GM12878 (cell line): ENCODE results near the gene RMDN3. TPM values are rescaled to one million over a fixed set of nuclear protein-coding genes. Genes with fewer than 3 reads are reported as not detected.

Experiments used
- ATAC-seq: fragments of 200-7000 bp; cut with Tn5 transposase; 3 replicates; pipeline ENCODE4 v1.9.1; 2020; ENCODE audit warnings: mild to moderate bottlenecking, moderate library complexity
- BruUV-seq: library from RNA; stranded (reverse); fragments of 400-500 nt; replicated peaks from 2 replicates; lab custom pipeline; 2021; lab: Mats Ljungman, UMichigan
- CTCF ChIA-PET: fragments of 300-600 bp; sonication (Branson Sonifier 250); formaldehyde crosslinking; extraction: SDS; loops from one replicate; lab custom pipeline; 2021; ENCODE audit warnings: inconsistent platforms; lab: Yijun Ruan, JAX
- POLR2A ChIA-PET: fragments of 350-600 bp; formaldehyde crosslinking; extraction: SDS; loops from one replicate; lab custom pipeline; 2021; ENCODE audit warnings: inconsistent platforms; lab: Charles Lee
- RAD21 ChIA-PET: fragments of 300-600 bp; sonication (Branson Sonifier 250); formaldehyde crosslinking; loops from one replicate; lab custom pipeline; 2023; ENCODE audit warnings: antibody characterized with exemption; ENCODE audit not compliant: unreplicated experiment; lab: Charles Lee
- SMC1A ChIA-PET: fragments of 300-600 bp; sonication (Branson Sonifier 250); formaldehyde crosslinking; loops from one replicate; lab custom pipeline; 2023; ENCODE audit not compliant: unreplicated experiment, uncharacterized antibody; lab: Charles Lee
- DNase-seq: peaks from one replicate; pipeline ENCODE4 v3.0.0-alpha.2; 2011; ENCODE audit warnings: low read depth, low spot score
- FAIRE-seq: peaks from 3 replicates; lab custom pipeline; 2011; peaks lifted over from hg19 to GRCh38; lab: Jason Lieb, UNC
- H2AFZ ChIP-seq: 2 replicates; pipeline ENCODE4 v1.6.0; 2011; ENCODE audit warnings: low read depth, low read length, control low read depth; ENCODE audit not compliant: control insufficient read depth
- H3K27ac ChIP-seq: 2 replicates; pipeline ENCODE4 v1.5.1; 2011; ENCODE audit warnings: control low read depth; ENCODE audit not compliant: control insufficient read depth, insufficient read depth
- H3K27me3 ChIP-seq, 2 experiments: replicated peaks in 1 of 2; 2 replicates each; pipeline versions ENCODE4 v1.6.0 to v1.6.1; 2011; ENCODE audit warnings: low read length in 1 of 2; ENCODE audit not compliant: control insufficient read depth in 2 of 2, insufficient read depth in 2 of 2
- H3K36me3 ChIP-seq, 2 experiments: 2 replicates each; pipeline ENCODE4 v1.5.1; 2011; ENCODE audit warnings: low read length in 1 of 2; ENCODE audit not compliant: control insufficient read depth in 2 of 2, insufficient read depth in 2 of 2
- H3K4me1 ChIP-seq: 2 replicates; pipeline ENCODE4 v1.6.1; 2011; ENCODE audit warnings: mild to moderate bottlenecking, low read length, moderate library complexity, mixed read lengths; ENCODE audit not compliant: control insufficient read depth, insufficient read depth
- H3K4me2 ChIP-seq: 2 replicates; pipeline ENCODE4 v1.6.0; 2011; ENCODE audit warnings: control low read depth; ENCODE audit not compliant: control insufficient read depth, insufficient read depth
- H3K4me3 ChIP-seq: fragments of 200-600 bp; sonication (generic); 2 replicates; pipeline ENCODE4 v1.5.1; 2016
- H3K79me2 ChIP-seq: 2 replicates; pipeline ENCODE4 v1.6.0; 2011; ENCODE audit warnings: low read length; ENCODE audit not compliant: control insufficient read depth, insufficient read depth
- H3K9ac ChIP-seq: 2 replicates; pipeline ENCODE4 v1.8.0; 2011; ENCODE audit warnings: low read length, control low read depth, mixed read lengths; ENCODE audit not compliant: control insufficient read depth, insufficient read depth
- H3K9me3 ChIP-seq: replicated peaks from 3 replicates; pipeline ENCODE4 v1.5.1; 2011; ENCODE audit warnings: mild to moderate bottlenecking, low read length; ENCODE audit not compliant: control insufficient read depth, insufficient read depth
- H4K20me1 ChIP-seq: 2 replicates; pipeline ENCODE4 v1.6.0; 2011; ENCODE audit not compliant: control insufficient read depth, insufficient read depth
- CHD1 ChIP-seq: IDR thresholded peaks from 2 replicates; pipeline ENCODE4 v1.6.1; 2012; ENCODE audit warnings: low read depth, low read length, improper control_type of control experiment
- IRF4 ChIP-seq: IDR thresholded peaks from 2 replicates; pipeline ENCODE4 v1.6.1; 2011; ENCODE audit warnings: low read depth, low read length
- MYC ChIP-seq: IDR thresholded peaks from 2 replicates; pipeline ENCODE4 v1.6.1; 2011; ENCODE audit warnings: mild to moderate bottlenecking, low read length, moderate library complexity, inconsistent platforms; ENCODE audit not compliant: insufficient read depth, insufficient replicate concordance, insufficient read length, severe bottlenecking
- NR2C1 ChIP-seq: fragments of 450-650 bp; IDR thresholded peaks from 2 replicates; pipeline ENCODE4 v1.6.1; 2017; ENCODE audit warnings: antibody characterized with exemption, mild to moderate bottlenecking, moderate library complexity
- POLR2A ChIP-seq: IDR thresholded peaks from 2 replicates; pipeline ENCODE4 v1.6.1; 2011; ENCODE audit warnings: low read depth, mild to moderate bottlenecking, low read length
- SREBF1 ChIP-seq: IDR thresholded peaks from 2 replicates; pipeline ENCODE4 v1.6.1; 2012; ENCODE audit warnings: mild to moderate bottlenecking, low read length
- TCF7 ChIP-seq: IDR thresholded peaks from 2 replicates; pipeline ENCODE4 v1.6.1; 2014; ENCODE audit warnings: antibody characterized with exemption, borderline replicate concordance
- ZNF217 ChIP-seq: fragments of 450-650 bp; IDR thresholded peaks from 2 replicates; pipeline ENCODE4 v1.6.1; 2017; ENCODE audit warnings: antibody characterized with exemption, mild to moderate bottlenecking
- WGBS: methylation state at CpG from one replicate; pipeline ENCODE4 v1.1.6; 2016; ENCODE audit warnings: low lambda C conversion rate; ENCODE audit not compliant: insufficient replicate concordance, insufficient coverage; ENCODE audit errors: missing lambda C conversion rate; 5-methylcytosine and 5-hydroxymethylcytosine counted together
- in situ Hi-C: fragments of 300-500 bp; cut with MboI; formaldehyde crosslinking; loops from 9 replicates; pipeline ENCODE4 v1.14.3; 2018; ENCODE audit warnings: mixed read lengths
- intact Hi-C: fragments of 100-400 bp; cut with micrococcal nuclease; formaldehyde crosslinking; loops from one replicate; pipeline ENCODE4 v1.14.2; 2022; ENCODE audit not compliant: unreplicated experiment
- polyA plus RNA-seq, 11 experiments: library from polyadenylated mRNA; depleted of rRNA in 4 of 11; unstranded in 6 of 11; stranded (reverse) in 5 of 11; fragments of >200 nt; fragmentation: Nextera tagmentation in 4 of 11; fragmentation: Illumina TruSeq in 1 of 11; extraction: Ambion mirVana in 4 of 11; extraction: Trizol in 1 of 11; gene quantifications; 1 replicate in 1 of 11; 2 replicates in 10 of 11; pipeline versions ENCODE4 v1.2.1 to v1.2.3, GENCODE V29; 2011 to 2016; ENCODE audit warnings: inconsistent platforms in 2 of 11, missing spikeins in 2 of 11, low read depth in 1 of 11
- total RNA-seq, 4 experiments: library from RNA; depleted of rRNA in 3 of 4; stranded (reverse); fragments of >200 nt in 3 of 4; fragmentation: Illumina TruSeq in 1 of 4; extraction: Trizol in 1 of 4; gene quantifications; 2 replicates each; pipeline versions ENCODE4 v1.2.1 to v1.2.3, GENCODE V29; 2013 to 2021
- TF ChIP-seq, protein P1 (sequence below): fragments of 450-650 bp; IDR thresholded peaks from 2 replicates; pipeline ENCODE4 v1.6.1; 2017; ENCODE audit warnings: borderline replicate concordance
- TF ChIP-seq, protein P2 (sequence below): fragments of 450-650 bp; IDR thresholded peaks from 2 replicates; pipeline ENCODE4 v1.6.1; 2016; ENCODE audit warnings: mild to moderate bottlenecking

The RMDN3 gene
- total and polyA plus RNA-seq, 10 of the 15 experiments (the other 5 are each of a cell fraction or from before 2014, with no cell fraction given) = 5.7 to 44.4 (median 20.3) TPM

GRCh38 chr15:40803076-40803475 lies 48.0 kb upstream of the RMDN3 start (continued):
- TF ChIP-seq ZNF217 = no peak
- TF ChIP-seq IRF4 = no peak
- TF ChIP-seq, protein P1, sequence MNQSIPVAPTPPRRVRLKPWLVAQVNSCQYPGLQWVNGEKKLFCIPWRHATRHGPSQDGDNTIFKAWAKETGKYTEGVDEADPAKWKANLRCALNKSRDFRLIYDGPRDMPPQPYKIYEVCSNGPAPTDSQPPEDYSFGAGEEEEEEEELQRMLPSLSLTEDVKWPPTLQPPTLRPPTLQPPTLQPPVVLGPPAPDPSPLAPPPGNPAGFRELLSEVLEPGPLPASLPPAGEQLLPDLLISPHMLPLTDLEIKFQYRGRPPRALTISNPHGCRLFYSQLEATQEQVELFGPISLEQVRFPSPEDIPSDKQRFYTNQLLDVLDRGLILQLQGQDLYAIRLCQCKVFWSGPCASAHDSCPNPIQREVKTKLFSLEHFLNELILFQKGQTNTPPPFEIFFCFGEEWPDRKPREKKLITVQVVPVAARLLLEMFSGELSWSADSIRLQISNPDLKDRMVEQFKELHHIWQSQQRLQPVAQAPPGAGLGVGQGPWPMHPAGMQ = no peak
- TF ChIP-seq MYC = no peak
- no peak for TF ChIP-seq SREBF1
- TF ChIP-seq CHD1 = no peak

GRCh38 chr15:40799523-40799922 lies 44.5 kb upstream of the RMDN3 start:
- H3K79me2 ChIP-seq = no peaks in the 10 kb centered on the region; the same call in 1 of the 2 replicates
- BruUV-seq = no TSS peak
- no peaks in the 10 kb centered on the region for H3K36me3 ChIP-seq
- H3K27me3 ChIP-seq = no peaks in the 10 kb centered on the region
- intact Hi-C loops = no loop called here
- TF ChIP-seq, protein P2, sequence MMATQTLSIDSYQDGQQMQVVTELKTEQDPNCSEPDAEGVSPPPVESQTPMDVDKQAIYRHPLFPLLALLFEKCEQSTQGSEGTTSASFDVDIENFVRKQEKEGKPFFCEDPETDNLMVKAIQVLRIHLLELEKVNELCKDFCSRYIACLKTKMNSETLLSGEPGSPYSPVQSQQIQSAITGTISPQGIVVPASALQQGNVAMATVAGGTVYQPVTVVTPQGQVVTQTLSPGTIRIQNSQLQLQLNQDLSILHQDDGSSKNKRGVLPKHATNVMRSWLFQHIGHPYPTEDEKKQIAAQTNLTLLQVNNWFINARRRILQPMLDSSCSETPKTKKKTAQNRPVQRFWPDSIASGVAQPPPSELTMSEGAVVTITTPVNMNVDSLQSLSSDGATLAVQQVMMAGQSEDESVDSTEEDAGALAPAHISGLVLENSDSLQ = no peak
- TF ChIP-seq NR2C1 (no peak), TCF7 (no peak), POLR2A (no peak)
- H3K4me2 ChIP-seq = no peak overlapping the region
- ChIA-PET CTCF (interaction anchor here (1.2 kb wide), 1 partner anchor 60 kb away, joined by 3 read pairs; no protein-coding TSS in a partner anchor), SMC1A (no interaction called here), POLR2A (interaction anchor here (1.6 kb wide), 1 partner anchor 61 kb away, joined by 4 read pairs; no protein-coding TSS in a partner anchor), RAD21 (interaction anchor here (1.5 kb wide), 1 partner anchor 92 kb away, joined by 5 read pairs; no protein-coding TSS in a partner anchor)
- H3K9me3 ChIP-seq = no peaks in the 10 kb centered on the region
- no peak overlapping the region for H3K4me3 ChIP-seq
- ATAC-seq (no peak), FAIRE-seq (no peak), DNase-seq (no peak)
- no peak overlapping the region for H2AFZ ChIP-seq
- no peak overlapping the region for H3K9ac ChIP-seq
- 96% methylated on average over 3 of the region's 3 CpGs for WGBS
- H3K27ac ChIP-seq = no peak overlapping the region
- no peaks in the 10 kb centered on the region for H3K4me1 ChIP-seq
- no peaks in the 10 kb centered on the region for H4K20me1 ChIP-seq
- in situ Hi-C loops = no loop called here
